Measurements from ENCODE around the gene PLXNB3.

- TF ChIP-seq RAD21 (conservative IDR thresholded peaks at IDR 0.05) (no peak), CTCF (IDR thresholded peaks at IDR 0.05; ENCODE audit: poor library complexity, severe bottlenecking) (no peak), POLR2AphosphoS5 (IDR thresholded peaks at IDR 0.05) (no peak), TAF1 (IDR thresholded peaks at IDR 0.05; ENCODE audit: low read depth) (no peak), EZH2 (IDR thresholded peaks at IDR 0.05; ENCODE audit: borderline replicate concordance, insufficient read depth, low read length, poor library complexity, severe bottlenecking) (no peak), MXI1 (conservative IDR thresholded peaks at IDR 0.05; ENCODE audit: poor library complexity, severe bottlenecking) (no peak), REST (IDR thresholded peaks at IDR 0.05; ENCODE audit: borderline replicate concordance) (no peak), SMC3 (conservative IDR thresholded peaks at IDR 0.05; ENCODE audit: poor library complexity) (no peak)
Measured at GRCh38 chrX:153782871-153783270, 18.8 kb downstream of the PLXNB3 start.

All from neural cell (in vitro differentiated cells).